IPS DF 4.7 (cell line): ENCODE data around the gene DNPEP.
A peak's percentile ranks its signal among the peaks of the same experiment; 100 is the strongest.

ENCODE experiments used
- DNase-seq: peaks from one replicate; pipeline ENCODE4 v3.0.0-alpha.2; 2013; ENCODE audit warnings: low spot score; ENCODE audit errors: extremely low read depth

The DNPEP gene

GRCh38 chr2:219387306-219388120 is at the start of gene DNPEP:
TSS of gene DNPEP (minus strand) at chr2:219387912. CDS start at chr2:219387794, 118 bp downstream.
- DNase-seq: no peak

- DNase-seq: no peak
Measured at GRCh38 chr2:219437141-219437540, 49.4 kb upstream of the DNPEP start.

GRCh38 chr2:219436491-219436890 is 48.8 kb upstream of the DNPEP start:
- DNase-seq: no peak

GRCh38 chr2:219435701-219436100 is 48.0 kb upstream of the DNPEP start:
- DNase-seq: no peak

- no peak for DNase-seq
Measured at GRCh38 chr2:219434718-219435525, 47.2 kb upstream of the DNPEP start, which contains the start of gene SPEG. TSS of gene SPEG (plus strand) at chr2:219434843. CDS start at chr2:219434978, 135 bp downstream.

- DNase-seq: no peak
Measured at GRCh38 chr2:219434468-219434717, 46.7 kb upstream of the DNPEP start.

GRCh38 chr2:219433666-219434467 is 46.2 kb upstream of the DNPEP start:
- DNase-seq: peak; percentile 79

- no peak for DNase-seq
Measured at GRCh38 chr2:219430633-219431615, 43.2 kb upstream of the DNPEP start.

GRCh38 chr2:219429958-219430606 is 42.4 kb upstream of the DNPEP start:
- no peak for DNase-seq

- no peak for DNase-seq
Measured at GRCh38 chr2:219428469-219428868, 40.8 kb upstream of the DNPEP start.

- DNase-seq: no peak
Measured at GRCh38 chr2:219426534-219427136, 38.9 kb upstream of the DNPEP start.

- DNase-seq: no peak
Measured at GRCh38 chr2:219426068-219426443, 38.3 kb upstream of the DNPEP start.

- no peak for DNase-seq
Measured at GRCh38 chr2:219425238-219426067, 37.7 kb upstream of the DNPEP start.

GRCh38 chr2:219423652-219424377 is 36.1 kb upstream of the DNPEP start:
- no peak for DNase-seq

GRCh38 chr2:219422952-219423534 is 35.3 kb upstream of the DNPEP start:
- DNase-seq: no peak

- no peak for DNase-seq
Measured at GRCh38 chr2:219421323-219421722, 33.6 kb upstream of the DNPEP start.

GRCh38 chr2:219420687-219421086 is 33.0 kb upstream of the DNPEP start:
- DNase-seq: no peak
